GM12878 (cell line): ENCODE data around the gene SIDT2.

Source experiments
- BACH1 ChIP-seq: fragments of 450-650 bp; IDR thresholded peaks from 2 replicates; pipeline ENCODE4 v1.6.1; 2017; ENCODE audit warnings: mild to moderate bottlenecking, borderline replicate concordance
- BMI1 ChIP-seq: fragments of 450-650 bp; IDR thresholded peaks from 2 replicates; pipeline ENCODE4 v1.6.1; 2016; ENCODE audit warnings: mild to moderate bottlenecking, moderate library complexity, borderline replicate concordance
- CTCF ChIP-seq, 3 experiments: IDR thresholded peaks in 2 of 3; conservative IDR thresholded peaks in 1 of 3; 2 replicates each; pipeline ENCODE4 v1.5.1; 2011; ENCODE audit warnings: low read depth in 3 of 3, low read length in 3 of 3, mild to moderate bottlenecking in 3 of 3, control low read depth in 2 of 3, moderate library complexity in 2 of 3, inconsistent platforms in 1 of 3, mixed read lengths in 1 of 3; ENCODE audit not compliant: control insufficient read depth in 2 of 3, insufficient read depth in 1 of 3; ENCODE audit errors: extremely low read depth in 1 of 3
- EED ChIP-seq: sonication (generic); IDR thresholded peaks from 2 replicates; pipeline ENCODE4 v1.6.1; 2016; ENCODE audit warnings: antibody characterized with exemption, low read depth
- EZH2 ChIP-seq: IDR thresholded peaks from 2 replicates; pipeline ENCODE4 v1.6.1; 2012; ENCODE audit warnings: low read depth, mild to moderate bottlenecking, control low read depth, inconsistent platforms, low read length, borderline replicate concordance; ENCODE audit not compliant: control insufficient read depth
- HDAC2 ChIP-seq: fragments of 200-600 bp; sonication (generic); IDR thresholded peaks from 2 replicates; pipeline ENCODE4 v1.6.1; 2017
- LARP7 ChIP-seq: fragments of 450-650 bp; IDR thresholded peaks from 2 replicates; pipeline ENCODE4 v1.6.1; 2017; ENCODE audit warnings: mild to moderate bottlenecking

DNA sequence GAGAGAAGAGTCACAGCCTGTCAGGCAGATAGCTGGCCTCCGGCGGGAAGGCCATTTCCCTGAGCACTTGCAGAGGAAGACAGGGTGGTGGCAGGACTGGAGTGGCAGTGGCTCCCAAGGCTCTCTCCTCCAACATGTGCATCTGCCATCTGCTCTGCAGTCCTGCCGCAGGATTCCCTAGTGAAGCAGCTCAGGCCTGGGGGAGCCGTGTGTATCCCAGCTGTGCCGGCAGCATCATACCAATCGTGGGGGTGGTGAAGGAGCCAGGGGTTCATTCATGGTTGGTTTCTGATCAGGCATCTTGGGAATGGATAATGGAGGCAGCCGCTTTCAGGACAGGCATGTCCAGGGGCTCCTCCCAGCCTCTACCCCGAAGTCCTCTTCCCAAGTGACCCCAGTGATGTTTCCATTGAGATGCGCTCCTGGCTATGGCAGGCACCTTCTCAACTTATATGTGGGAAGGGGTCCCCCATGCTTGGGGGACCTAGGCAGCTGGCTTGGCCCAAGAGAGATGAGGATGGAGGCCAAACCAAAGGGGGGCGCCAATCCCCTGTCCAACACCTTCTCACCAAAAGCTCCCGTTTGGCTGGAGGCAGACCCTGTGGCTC, 26.8 kb downstream of the SIDT2 start:
- no peak for TF ChIP-seq CTCF (IDR thresholded peaks at IDR 0.05 in 2 of 3, conservative IDR thresholded peaks at IDR 0.05 in 1 of 3; ENCODE audit: control insufficient read depth in 2 of 3, extremely low read depth in 1 of 3, insufficient read depth in 1 of 3, low read depth in 3 of 3, low read length in 3 of 3)
- no peak for TF ChIP-seq EZH2
- no peak for TF ChIP-seq BACH1
- TF ChIP-seq LARP7, result no peak
- TF ChIP-seq HDAC2, result no peak
- no peak for TF ChIP-seq BMI1
- no peak for TF ChIP-seq EED
